Neural cell (in vitro differentiated cells): ENCODE results near the gene ZHX3. TPM values are rescaled to one million over a fixed set of nuclear protein-coding genes. Genes with fewer than 3 reads are reported as not detected.

ENCODE experiments used
- H2AFZ ChIP-seq: fragments of 200-600, 300-800 bp; sonication (generic), shearing (Covaris generic); 2 replicates; pipeline ENCODE4 v1.6.0; 2014; ENCODE audit warnings: low read depth, mild to moderate bottlenecking, antibody characterized with exemption, low read length, moderate library complexity
- H3F3A ChIP-seq: fragments of 200-600 bp; shearing (Covaris generic); 2 replicates; pipeline ENCODE4 v1.6.1; 2016; ENCODE audit warnings: mild to moderate bottlenecking, moderate library complexity, mixed read lengths, antibody characterized with exemption, low read length; ENCODE audit not compliant: insufficient read depth, poor library complexity, severe bottlenecking
- H3K27ac ChIP-seq: fragments of 200-600, 300-800 bp; sonication (generic), shearing (Covaris generic); 2 replicates; pipeline ENCODE4 v1.5.1; 2014; ENCODE audit warnings: mild to moderate bottlenecking, low read length, moderate library complexity
- H3K27me3 ChIP-seq: fragments of 300-800, 200-600 bp; sonication (generic), shearing (Covaris generic); 2 replicates; pipeline ENCODE4 v1.6.0; 2014; ENCODE audit warnings: mild to moderate bottlenecking, low read depth, low read length, moderate library complexity; ENCODE audit not compliant: insufficient read depth
- H3K36me3 ChIP-seq: fragments of 300-800, 200-600 bp; sonication (generic), shearing (Covaris generic); 2 replicates; pipeline ENCODE4 v1.5.1; 2014; ENCODE audit warnings: mild to moderate bottlenecking, antibody characterized with exemption, low read length, moderate library complexity; ENCODE audit not compliant: insufficient read depth
- H3K4me2 ChIP-seq: fragments of 300-800, 200-600 bp; sonication (generic), shearing (Covaris generic); 2 replicates; pipeline ENCODE4 v1.6.0; 2014; ENCODE audit warnings: mild to moderate bottlenecking, low read length
- H3K4me3 ChIP-seq: fragments of 300-800, 200-600 bp; sonication (generic), shearing (Covaris generic); 2 replicates; pipeline ENCODE4 v1.5.1; 2014; ENCODE audit warnings: mild to moderate bottlenecking, low read length, moderate library complexity
- H3K79me2 ChIP-seq: fragments of 200-600 bp; shearing (Covaris generic); replicated peaks from 2 replicates; pipeline ENCODE4 v1.6.0; 2014; ENCODE audit warnings: mild to moderate bottlenecking, low read length, moderate library complexity; ENCODE audit not compliant: insufficient read depth
- H3K9ac ChIP-seq: fragments of 300-800, 200-600 bp; sonication (generic), shearing (Covaris generic); 2 replicates; pipeline ENCODE4 v1.6.1; 2016; ENCODE audit warnings: mild to moderate bottlenecking, low read length, mixed read lengths
- H3K9me2 ChIP-seq: fragments of 200-600 bp; shearing (Covaris generic); 2 replicates; pipeline ENCODE4 v1.6.1; 2016; ENCODE audit warnings: mild to moderate bottlenecking, low read length, mixed read lengths; ENCODE audit not compliant: insufficient read depth
- H3K9me3 ChIP-seq: fragments of 200-600, 300-800 bp; sonication (generic), shearing (Covaris generic); 2 replicates; pipeline ENCODE4 v1.6.1; 2016; ENCODE audit warnings: mild to moderate bottlenecking, mixed run types, low read length, moderate library complexity, mixed read lengths
- H4K20me1 ChIP-seq: fragments of 200-600 bp; shearing (Covaris generic); 2 replicates; pipeline ENCODE4 v1.6.1; 2016; ENCODE audit warnings: mild to moderate bottlenecking, mixed run types; ENCODE audit not compliant: insufficient read depth
- EP300 ChIP-seq: fragments of 450-650 bp; conservative IDR thresholded peaks from 2 replicates; pipeline ENCODE4 v1.6.1; 2014; ENCODE audit warnings: antibody characterized with exemption, mild to moderate bottlenecking, moderate library complexity; ENCODE audit not compliant: poor library complexity, severe bottlenecking
- EZH2 ChIP-seq: fragments of 200-600, 300-800 bp; shearing (Covaris generic), sonication (generic); IDR thresholded peaks from 2 replicates; pipeline ENCODE4 v1.6.1; 2014; ENCODE audit warnings: antibody characterized with exemption, low read length, borderline replicate concordance, mild to moderate bottlenecking; ENCODE audit not compliant: insufficient read depth, poor library complexity, severe bottlenecking
- MXI1 ChIP-seq: fragments of 450-650 bp; conservative IDR thresholded peaks from 2 replicates; pipeline ENCODE4 v1.6.1; 2014; ENCODE audit warnings: antibody characterized with exemption, mild to moderate bottlenecking; ENCODE audit not compliant: poor library complexity, severe bottlenecking
- POLR2AphosphoS5 ChIP-seq: IDR thresholded peaks from 2 replicates; pipeline ENCODE4 v1.6.1; 2012
- RAD21 ChIP-seq: fragments of 450-650 bp; conservative IDR thresholded peaks from 2 replicates; pipeline ENCODE4 v1.6.1; 2014; ENCODE audit warnings: antibody characterized with exemption, mild to moderate bottlenecking, moderate library complexity
- SMC3 ChIP-seq: fragments of 450-650 bp; conservative IDR thresholded peaks from 2 replicates; pipeline ENCODE4 v1.6.1; 2014; ENCODE audit warnings: antibody characterized with exemption, mild to moderate bottlenecking, moderate library complexity; ENCODE audit not compliant: poor library complexity
- TAF1 ChIP-seq: IDR thresholded peaks from 2 replicates; pipeline ENCODE4 v1.6.1; 2012; ENCODE audit warnings: low read depth
- polyA plus RNA-seq: library from polyadenylated mRNA; depleted of rRNA; stranded (reverse); fragments of >200 nt; gene quantifications from 2 replicates; pipeline ENCODE4 v1.2.3, GENCODE V29; 2014
- TF ChIP-seq, protein P1 (sequence below): IDR thresholded peaks from 2 replicates; pipeline ENCODE4 v1.6.1; 2012; ENCODE audit warnings: borderline replicate concordance
- TF ChIP-seq, protein P2 (sequence below): fragments of 450-650 bp; IDR thresholded peaks from 2 replicates; pipeline ENCODE4 v1.5.1; 2014; ENCODE audit warnings: antibody characterized with exemption, mild to moderate bottlenecking, moderate library complexity; ENCODE audit not compliant: poor library complexity, severe bottlenecking

Gene ZHX3
- polyA plus RNA-seq, 1 donor from 2014 or later: 10.3 TPM

DNA sequence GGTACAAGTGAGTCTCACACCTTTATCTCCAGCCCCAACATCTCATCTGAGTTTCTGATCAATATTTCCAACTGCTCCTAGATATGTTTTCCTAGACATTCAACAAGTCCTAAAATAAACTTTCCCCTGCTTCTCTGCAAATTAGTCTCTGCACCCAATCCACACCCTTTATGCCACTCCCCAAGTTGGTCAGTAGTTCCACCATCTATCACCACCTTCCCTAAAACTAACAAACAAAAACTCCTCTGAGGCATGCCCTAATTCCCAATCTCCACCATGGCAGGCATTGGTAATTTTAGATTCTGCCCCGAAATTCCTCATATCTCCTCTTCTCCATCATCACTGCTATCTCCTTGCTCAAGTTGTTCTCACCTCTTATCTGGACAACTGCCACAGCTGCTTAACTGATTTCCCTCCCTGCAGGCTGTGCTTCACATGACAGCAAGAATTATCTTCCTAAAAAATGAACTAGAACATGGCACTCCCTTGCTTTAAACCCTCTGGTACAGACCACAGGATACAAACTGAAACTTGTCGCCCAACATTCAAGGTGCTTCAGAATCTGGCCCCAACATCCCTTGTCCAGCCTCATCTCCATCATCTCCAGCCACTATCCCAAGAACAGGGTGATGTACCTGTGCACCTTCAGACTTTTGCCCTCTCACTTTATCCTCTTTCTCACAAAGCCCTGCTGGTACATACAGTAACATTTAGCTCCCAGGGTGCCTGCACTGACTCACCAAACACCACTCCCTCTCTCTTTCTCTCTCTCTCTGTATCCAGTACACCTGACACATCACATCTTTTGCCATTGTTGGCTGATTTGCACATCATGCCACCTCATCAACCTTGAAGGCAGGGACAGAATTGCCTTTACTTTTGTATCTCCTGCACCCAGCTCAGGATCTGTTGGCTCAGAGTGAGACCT lies 55.5 kb downstream of the ZHX3 start:
- H3K79me2 ChIP-seq: no peaks in the 10 kb centered on the region
- H3K27ac ChIP-seq: no peak overlapping the region

DNA sequence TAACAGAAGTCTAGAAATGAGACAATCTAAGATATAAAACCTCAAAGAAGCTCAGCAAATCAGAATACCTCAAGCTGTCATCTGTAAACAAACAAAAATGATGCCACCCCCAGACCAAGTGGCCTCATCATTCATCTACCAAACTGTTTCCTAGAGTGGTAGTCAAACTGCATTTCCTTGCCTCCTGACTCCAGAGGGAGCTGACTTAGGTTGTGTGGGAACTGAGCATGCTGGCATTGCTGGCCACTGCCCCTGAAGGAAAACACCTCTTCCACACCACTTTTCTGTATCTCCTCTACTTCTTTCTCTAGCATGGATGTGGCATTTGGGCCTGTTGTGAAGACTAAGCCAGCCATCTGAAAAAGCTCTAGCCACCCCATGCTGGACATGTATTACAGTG lies 56.3 kb downstream of the ZHX3 start:
- no peak overlapping the region for H3K27ac ChIP-seq
- no peaks in the 10 kb centered on the region for H3K36me3 ChIP-seq
- no peak for TF ChIP-seq EZH2
- no peak for TF ChIP-seq RAD21
- no peak for TF ChIP-seq POLR2AphosphoS5
- no peak overlapping the region for H3K4me2 ChIP-seq
- H3K9me3 ChIP-seq: no peaks in the 10 kb centered on the region
- H3K9ac ChIP-seq: no peak overlapping the region
- no peaks in the 10 kb centered on the region for H4K20me1 ChIP-seq
- no peaks in the 10 kb centered on the region for H3K9me2 ChIP-seq
- H2AFZ ChIP-seq: no peak overlapping the region
- H3K79me2 ChIP-seq: no peaks in the 10 kb centered on the region
- H3K27me3 ChIP-seq: no peaks in the 10 kb centered on the region
- no peaks in the 10 kb centered on the region for H3F3A ChIP-seq
- H3K4me3 ChIP-seq: no peak overlapping the region

More for the DNA sequence above, 55.5 kb downstream of the ZHX3 start:
- no peak overlapping the region for H2AFZ ChIP-seq
- H4K20me1 ChIP-seq: no peaks in the 10 kb centered on the region
- TF ChIP-seq MXI1 (no peak), TAF1 (no peak)
- no peak overlapping the region for H3K9ac ChIP-seq
- no peaks in the 10 kb centered on the region for H3F3A ChIP-seq
- no peaks in the 10 kb centered on the region for H3K27me3 ChIP-seq
- no peak overlapping the region for H3K4me3 ChIP-seq
- no peaks in the 10 kb centered on the region for H3K9me2 ChIP-seq
- no peaks in the 10 kb centered on the region for H3K9me3 ChIP-seq
- H3K4me2 ChIP-seq: no peak overlapping the region
- no peaks in the 10 kb centered on the region for H3K36me3 ChIP-seq

DNA sequence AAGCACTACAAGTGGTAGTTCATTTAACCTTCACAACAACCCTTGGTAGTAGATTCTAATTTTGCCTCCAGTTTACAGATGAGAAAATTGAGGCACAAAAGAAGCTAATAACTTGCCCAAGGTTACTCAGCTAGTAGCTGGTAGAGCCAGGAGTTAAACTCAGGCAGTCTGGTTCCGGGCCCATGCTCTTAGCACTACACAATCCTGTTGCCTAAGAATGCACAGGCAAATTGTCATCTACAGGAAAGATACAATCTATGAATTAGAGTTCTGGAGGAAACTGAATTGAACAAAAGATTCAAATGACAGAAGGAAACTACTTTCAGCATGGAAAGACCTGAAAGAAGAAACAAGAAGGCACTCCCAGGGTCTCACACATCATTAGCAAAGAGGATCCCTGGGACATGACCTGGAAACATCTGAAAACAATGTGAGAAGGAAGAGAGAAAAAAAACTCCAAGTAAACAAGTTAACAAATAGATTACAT lies 56.8 kb downstream of the ZHX3 start:
- Histone ChIP-seq H3K9ac (no peak overlapping the region), H3K36me3 (no peaks in the 10 kb centered on the region), H3K4me2 (no peak overlapping the region), H3K27ac (no peak overlapping the region), H2AFZ (no peak overlapping the region), H3F3A (no peaks in the 10 kb centered on the region), H3K27me3 (no peaks in the 10 kb centered on the region), H3K79me2 (no peaks in the 10 kb centered on the region), H4K20me1 (no peaks in the 10 kb centered on the region), H3K9me2 (no peaks in the 10 kb centered on the region), H3K9me3 (no peaks in the 10 kb centered on the region), H3K4me3 (no peak overlapping the region)
- TF ChIP-seq MXI1 (no peak), EZH2 (no peak), SMC3 (no peak), POLR2AphosphoS5 (no peak), RAD21 (no peak), TAF1 (no peak), EP300 (no peak)
- TF ChIP-seq, protein P1, sequence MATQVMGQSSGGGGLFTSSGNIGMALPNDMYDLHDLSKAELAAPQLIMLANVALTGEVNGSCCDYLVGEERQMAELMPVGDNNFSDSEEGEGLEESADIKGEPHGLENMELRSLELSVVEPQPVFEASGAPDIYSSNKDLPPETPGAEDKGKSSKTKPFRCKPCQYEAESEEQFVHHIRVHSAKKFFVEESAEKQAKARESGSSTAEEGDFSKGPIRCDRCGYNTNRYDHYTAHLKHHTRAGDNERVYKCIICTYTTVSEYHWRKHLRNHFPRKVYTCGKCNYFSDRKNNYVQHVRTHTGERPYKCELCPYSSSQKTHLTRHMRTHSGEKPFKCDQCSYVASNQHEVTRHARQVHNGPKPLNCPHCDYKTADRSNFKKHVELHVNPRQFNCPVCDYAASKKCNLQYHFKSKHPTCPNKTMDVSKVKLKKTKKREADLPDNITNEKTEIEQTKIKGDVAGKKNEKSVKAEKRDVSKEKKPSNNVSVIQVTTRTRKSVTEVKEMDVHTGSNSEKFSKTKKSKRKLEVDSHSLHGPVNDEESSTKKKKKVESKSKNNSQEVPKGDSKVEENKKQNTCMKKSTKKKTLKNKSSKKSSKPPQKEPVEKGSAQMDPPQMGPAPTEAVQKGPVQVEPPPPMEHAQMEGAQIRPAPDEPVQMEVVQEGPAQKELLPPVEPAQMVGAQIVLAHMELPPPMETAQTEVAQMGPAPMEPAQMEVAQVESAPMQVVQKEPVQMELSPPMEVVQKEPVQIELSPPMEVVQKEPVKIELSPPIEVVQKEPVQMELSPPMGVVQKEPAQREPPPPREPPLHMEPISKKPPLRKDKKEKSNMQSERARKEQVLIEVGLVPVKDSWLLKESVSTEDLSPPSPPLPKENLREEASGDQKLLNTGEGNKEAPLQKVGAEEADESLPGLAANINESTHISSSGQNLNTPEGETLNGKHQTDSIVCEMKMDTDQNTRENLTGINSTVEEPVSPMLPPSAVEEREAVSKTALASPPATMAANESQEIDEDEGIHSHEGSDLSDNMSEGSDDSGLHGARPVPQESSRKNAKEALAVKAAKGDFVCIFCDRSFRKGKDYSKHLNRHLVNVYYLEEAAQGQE: no peak
- TF ChIP-seq, protein P2, sequence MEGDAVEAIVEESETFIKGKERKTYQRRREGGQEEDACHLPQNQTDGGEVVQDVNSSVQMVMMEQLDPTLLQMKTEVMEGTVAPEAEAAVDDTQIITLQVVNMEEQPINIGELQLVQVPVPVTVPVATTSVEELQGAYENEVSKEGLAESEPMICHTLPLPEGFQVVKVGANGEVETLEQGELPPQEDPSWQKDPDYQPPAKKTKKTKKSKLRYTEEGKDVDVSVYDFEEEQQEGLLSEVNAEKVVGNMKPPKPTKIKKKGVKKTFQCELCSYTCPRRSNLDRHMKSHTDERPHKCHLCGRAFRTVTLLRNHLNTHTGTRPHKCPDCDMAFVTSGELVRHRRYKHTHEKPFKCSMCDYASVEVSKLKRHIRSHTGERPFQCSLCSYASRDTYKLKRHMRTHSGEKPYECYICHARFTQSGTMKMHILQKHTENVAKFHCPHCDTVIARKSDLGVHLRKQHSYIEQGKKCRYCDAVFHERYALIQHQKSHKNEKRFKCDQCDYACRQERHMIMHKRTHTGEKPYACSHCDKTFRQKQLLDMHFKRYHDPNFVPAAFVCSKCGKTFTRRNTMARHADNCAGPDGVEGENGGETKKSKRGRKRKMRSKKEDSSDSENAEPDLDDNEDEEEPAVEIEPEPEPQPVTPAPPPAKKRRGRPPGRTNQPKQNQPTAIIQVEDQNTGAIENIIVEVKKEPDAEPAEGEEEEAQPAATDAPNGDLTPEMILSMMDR: no peak
